ENCODE measurements around the gene PLOD3. TPM values are rescaled to one million over a fixed set of nuclear protein-coding genes. Genes with fewer than 3 reads are reported as not detected.
A peak's percentile ranks its signal among the peaks of the same experiment; 100 is the strongest.

PLOD3 gene
- total and polyA plus RNA-seq, 2 donors (not counting 3 experiments of a cell fraction or from before 2014, with no cell fraction given): 143 to 170 TPM

GRCh38 chr7:101216860-101217387 lies 457 bp downstream of the PLOD3 start:
- Histone ChIP-seq H3K9me3 (replicated peaks; ENCODE audit: control insufficient read depth, insufficient read depth, low read length) (no peaks in the 10 kb centered on the region), H4K20me1 (replicated peaks; ENCODE audit: control insufficient read depth, extremely low read depth, insufficient read depth, low read length) (no peaks in the 10 kb centered on the region), H2AFZ (ENCODE audit: low read depth, low read length) (peak overlapping the region; percentile 33), H3K9ac (replicated peaks; ENCODE audit: extremely low read depth, insufficient read depth, low read length) (peak overlapping the region; percentile 43), H3K27me3 (ENCODE audit: control insufficient read depth in 2 of 2, insufficient read depth in 2 of 2, low read length in 2 of 2) (no peaks in the 10 kb centered on the region), H3K4me2 (ENCODE audit: insufficient read depth, low read length) (peak overlapping the region; percentile 93), H3K27ac (ENCODE audit: insufficient read depth, low read depth, low read length) (peak overlapping the region; percentile 29), H3K4me1 (ENCODE audit: control insufficient read depth, extremely low read depth, insufficient read depth, low read length) (peaks cover 13% of the 10 kb centered on the region), H3K9me1 (replicated peaks; ENCODE audit: control insufficient read depth, extremely low read depth, insufficient read depth, low read length) (no peaks in the 10 kb centered on the region), H3K79me2 (ENCODE audit: control insufficient read depth, insufficient read depth, low read length) (peaks cover 52% of the 10 kb centered on the region), H3K4me3 (replicated peaks in 1 of 3; ENCODE audit: insufficient read depth in 1 of 3, low read depth in 1 of 3, low read length in 3 of 3) (peak overlapping the region; percentile 75 to 84 (median 78)), H3K36me3 (ENCODE audit: control insufficient read depth in 2 of 2, extremely low read depth in 1 of 2, insufficient read depth in 2 of 2, low read length in 2 of 2) (peaks cover 3 to 17% of the 10 kb centered on the region in 2 experiments)
- dilution Hi-C loops (cut with MboI; ENCODE audit: extremely low pct_ligation_motif_present, low sequenced_read_pairs) (no loop called here), intact Hi-C loops (cut with micrococcal nuclease) (loop anchor here (1.0 kb wide), 2 partner anchors 28 to 35 kb away; partner anchors contain the start of gene FIS1)
- CTCF ChIA-PET: interaction anchor here (0.7 to 4.5 kb wide), 14 partner anchors 8 to 105 kb away, joined by 3 to 112 read pairs (median 8); partner anchors contain the start of genes CLDN15, FIS1 and IFT22
- no peak for FAIRE-seq
- TF ChIP-seq JUN (IDR thresholded peaks at IDR 0.05; ENCODE audit: borderline replicate concordance, insufficient read depth, insufficient read length, low read depth): no peak
- peak; percentile 21 for DNase-seq (ENCODE audit: low read depth, low spot score)
- BruUV-seq (replicated peaks): TSS peak; percentile 63
- POLR2A ChIA-PET: interaction anchor here (0.6 to 2.1 kb wide), 3 partner anchors 9 to 27 kb away, joined by 3 to 12 read pairs (median 4); partner anchors contain the start of gene FIS1

GRCh38 chr7:101216001-101216859 lies 1.2 kb downstream of the PLOD3 start:
- peak overlapping the region; percentile 75 to 84 (median 78) for H3K4me3 ChIP-seq (replicated peaks in 1 of 3; ENCODE audit: insufficient read depth in 1 of 3, low read depth in 1 of 3, low read length in 3 of 3)
- dilution Hi-C loops (cut with MboI; ENCODE audit: extremely low pct_ligation_motif_present, low sequenced_read_pairs): no loop called here
- no peaks in the 10 kb centered on the region for H3K27me3 ChIP-seq (ENCODE audit: control insufficient read depth in 2 of 2, insufficient read depth in 2 of 2, low read length in 2 of 2)
- POLR2A ChIA-PET: interaction anchor here (0.6 kb wide), 1 partner anchor 9 kb away, joined by 4 read pairs; no protein-coding TSS in a partner anchor
- H4K20me1 ChIP-seq (replicated peaks; ENCODE audit: control insufficient read depth, extremely low read depth, insufficient read depth, low read length): no peaks in the 10 kb centered on the region
- H3K9me3 ChIP-seq (replicated peaks; ENCODE audit: control insufficient read depth, insufficient read depth, low read length): no peaks in the 10 kb centered on the region
- H2AFZ ChIP-seq (ENCODE audit: low read depth, low read length): peak overlapping the region; percentile 33
- H3K9ac ChIP-seq (replicated peaks; ENCODE audit: extremely low read depth, insufficient read depth, low read length): peak overlapping the region; percentile 43
- H3K36me3 ChIP-seq (ENCODE audit: control insufficient read depth in 2 of 2, extremely low read depth in 1 of 2, insufficient read depth in 2 of 2, low read length in 2 of 2): peaks cover 8 to 24% of the 10 kb centered on the region in 2 experiments
- peak overlapping the region; percentile 93 for H3K4me2 ChIP-seq (ENCODE audit: insufficient read depth, low read length)
- DNase-seq (ENCODE audit: low read depth, low spot score) (no peak), FAIRE-seq (peak; percentile 66)
- no peaks in the 10 kb centered on the region for H3K9me1 ChIP-seq (replicated peaks; ENCODE audit: control insufficient read depth, extremely low read depth, insufficient read depth, low read length)
- intact Hi-C loops (cut with micrococcal nuclease): no loop called here
- TF ChIP-seq EZH2 (IDR thresholded peaks at IDR 0.05; ENCODE audit: borderline replicate concordance, low read depth, low read length, severe bottlenecking) (no peak), MYC (IDR thresholded peaks at IDR 0.05; ENCODE audit: low read depth, low read length) (no peak), POLR2A (IDR thresholded peaks at IDR 0.05; ENCODE audit: low read depth, low read length) (no peak), GATA2 (IDR thresholded peaks at IDR 0.05; ENCODE audit: insufficient read depth, insufficient read length, low read depth, low read length) (no peak), MAX (IDR thresholded peaks at IDR 0.05; ENCODE audit: insufficient read depth, insufficient read length) (no peak), CTCF (IDR thresholded peaks at IDR 0.05; ENCODE audit: extremely low read depth in 1 of 2, insufficient read depth in 1 of 2, low read depth in 1 of 2, low read length in 2 of 2) (no peak), JUN (IDR thresholded peaks at IDR 0.05; ENCODE audit: borderline replicate concordance, insufficient read depth, insufficient read length, low read depth) (no peak)
- CTCF ChIA-PET: interaction anchor here (0.7 to 4.5 kb wide), 10 partner anchors 8 to 105 kb away, joined by 3 to 112 read pairs (median 10); partner anchors contain the start of genes CLDN15, FIS1 and IFT22
- peaks cover 13% of the 10 kb centered on the region for H3K4me1 ChIP-seq (ENCODE audit: control insufficient read depth, extremely low read depth, insufficient read depth, low read length)
- H3K27ac ChIP-seq (ENCODE audit: insufficient read depth, low read depth, low read length): no peak overlapping the region
- BruUV-seq (replicated peaks): no TSS peak
- H3K79me2 ChIP-seq (ENCODE audit: control insufficient read depth, insufficient read depth, low read length): peaks cover 45% of the 10 kb centered on the region
